ENCODE measurements around the gene SYNRG. TPM values are rescaled to one million over a fixed set of nuclear protein-coding genes. Genes with fewer than 3 reads are reported as not detected.

Gene SYNRG
- total RNA-seq, 1 donor from 2014 or later: 49.5 TPM

DNA sequence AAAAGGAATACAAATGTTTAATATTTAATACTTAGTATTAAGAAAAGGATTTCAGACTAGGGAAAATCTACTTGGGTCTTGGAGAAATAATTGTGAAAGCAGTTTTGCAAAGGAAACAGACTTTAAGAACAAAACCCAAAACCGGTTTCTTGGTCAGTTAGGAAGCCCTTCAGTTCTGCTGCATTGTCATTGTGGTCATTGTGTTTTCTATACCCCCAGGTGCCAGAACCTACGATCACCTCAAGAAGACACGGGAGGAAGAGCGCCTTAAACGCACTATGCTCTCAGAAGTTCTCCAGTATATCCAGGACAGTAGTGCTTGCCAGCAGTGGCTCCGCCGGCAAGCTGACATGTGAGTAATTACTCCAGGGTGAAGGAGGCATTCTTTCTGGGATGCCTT, 139.0 kb downstream of the SYNRG start:
- Mint-ChIP-seq H3K9me3 (ENCODE audit: unreplicated experiment) (no peaks in the 10 kb centered on the region), H3K4me3 (ENCODE audit: unreplicated experiment) (no peak overlapping the region), H3K36me3 (ENCODE audit: low read depth, unreplicated experiment) (peaks cover 25% of the 10 kb centered on the region), H3K27me3 (ENCODE audit: unreplicated experiment) (no peaks in the 10 kb centered on the region), H3K27ac (ENCODE audit: unreplicated experiment) (no peak overlapping the region), H3K4me1 (ENCODE audit: unreplicated experiment) (no peaks in the 10 kb centered on the region)
- DNase-seq (ENCODE audit: low spot score): no peak
- TF ChIP-seq, protein P1, sequence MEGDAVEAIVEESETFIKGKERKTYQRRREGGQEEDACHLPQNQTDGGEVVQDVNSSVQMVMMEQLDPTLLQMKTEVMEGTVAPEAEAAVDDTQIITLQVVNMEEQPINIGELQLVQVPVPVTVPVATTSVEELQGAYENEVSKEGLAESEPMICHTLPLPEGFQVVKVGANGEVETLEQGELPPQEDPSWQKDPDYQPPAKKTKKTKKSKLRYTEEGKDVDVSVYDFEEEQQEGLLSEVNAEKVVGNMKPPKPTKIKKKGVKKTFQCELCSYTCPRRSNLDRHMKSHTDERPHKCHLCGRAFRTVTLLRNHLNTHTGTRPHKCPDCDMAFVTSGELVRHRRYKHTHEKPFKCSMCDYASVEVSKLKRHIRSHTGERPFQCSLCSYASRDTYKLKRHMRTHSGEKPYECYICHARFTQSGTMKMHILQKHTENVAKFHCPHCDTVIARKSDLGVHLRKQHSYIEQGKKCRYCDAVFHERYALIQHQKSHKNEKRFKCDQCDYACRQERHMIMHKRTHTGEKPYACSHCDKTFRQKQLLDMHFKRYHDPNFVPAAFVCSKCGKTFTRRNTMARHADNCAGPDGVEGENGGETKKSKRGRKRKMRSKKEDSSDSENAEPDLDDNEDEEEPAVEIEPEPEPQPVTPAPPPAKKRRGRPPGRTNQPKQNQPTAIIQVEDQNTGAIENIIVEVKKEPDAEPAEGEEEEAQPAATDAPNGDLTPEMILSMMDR (IDR thresholded peaks at IDR 0.05; ENCODE audit: unreplicated experiment): no peak

DNA sequence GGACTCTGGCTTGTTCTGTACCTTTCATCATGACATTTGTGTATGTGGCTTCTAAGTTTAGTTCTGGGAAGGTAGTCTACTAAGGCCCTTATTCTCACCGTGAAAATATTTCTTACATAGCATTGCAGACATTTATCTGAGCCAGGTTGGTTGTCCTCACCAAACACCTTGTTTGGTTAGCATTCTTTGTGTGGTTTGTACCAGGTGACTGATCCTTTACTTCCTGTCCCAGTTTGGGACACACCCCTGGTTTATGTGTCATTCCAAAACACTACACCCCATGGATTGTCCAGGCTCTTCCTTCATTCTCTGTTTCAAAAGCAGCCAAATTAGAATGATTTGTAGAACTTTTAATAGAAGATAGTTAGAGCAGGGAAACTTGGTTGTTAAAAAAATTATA, 142.7 kb downstream of the SYNRG start:
- TF ChIP-seq, protein P1 (IDR thresholded peaks at IDR 0.05; ENCODE audit: unreplicated experiment): no peak
- Mint-ChIP-seq H3K27me3 (ENCODE audit: unreplicated experiment) (no peaks in the 10 kb centered on the region), H3K4me3 (ENCODE audit: unreplicated experiment) (no peak overlapping the region), H3K27ac (ENCODE audit: unreplicated experiment) (no peak overlapping the region), H3K36me3 (ENCODE audit: low read depth, unreplicated experiment) (peaks cover 17% of the 10 kb centered on the region), H3K9me3 (ENCODE audit: unreplicated experiment) (no peaks in the 10 kb centered on the region), H3K4me1 (ENCODE audit: unreplicated experiment) (no peaks in the 10 kb centered on the region)
- no peak for DNase-seq (ENCODE audit: low spot score)

DNA sequence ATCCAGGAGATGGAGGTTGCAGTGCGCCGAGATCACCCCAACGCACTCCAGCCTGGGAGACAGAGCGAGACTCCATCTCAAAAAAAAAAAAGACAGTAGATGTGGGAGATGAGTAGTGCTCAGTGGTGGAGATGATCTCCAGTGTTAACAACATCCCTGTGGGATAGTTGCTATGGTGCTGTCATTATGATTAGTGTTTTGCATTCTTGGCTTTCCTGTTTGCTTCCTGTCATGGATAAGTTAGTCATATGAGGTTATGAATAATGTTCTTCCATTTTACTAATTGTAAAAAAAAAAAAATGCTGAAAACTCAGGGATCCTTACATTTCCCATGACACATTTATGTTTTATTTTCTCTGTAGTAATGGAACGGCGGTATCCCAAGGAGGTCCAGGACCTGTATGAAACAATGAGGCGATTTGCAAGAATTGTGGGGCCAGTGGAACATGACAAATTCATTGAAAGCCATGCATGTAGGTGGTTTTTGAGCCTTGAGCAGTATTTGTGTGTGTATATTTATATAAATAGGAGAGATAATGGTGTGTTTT, 144.1 kb downstream of the SYNRG start:
- no peak for DNase-seq (ENCODE audit: low spot score)
- H3K27ac Mint-ChIP-seq (ENCODE audit: unreplicated experiment): no peak overlapping the region
- no peaks in the 10 kb centered on the region for H3K27me3 Mint-ChIP-seq (ENCODE audit: unreplicated experiment)
- no peak overlapping the region for H3K4me3 Mint-ChIP-seq (ENCODE audit: unreplicated experiment)
- H3K9me3 Mint-ChIP-seq (ENCODE audit: unreplicated experiment): no peaks in the 10 kb centered on the region
- peaks cover 11% of the 10 kb centered on the region for H3K36me3 Mint-ChIP-seq (ENCODE audit: low read depth, unreplicated experiment)
- TF ChIP-seq, protein P1 (IDR thresholded peaks at IDR 0.05; ENCODE audit: unreplicated experiment): no peak
- H3K4me1 Mint-ChIP-seq (ENCODE audit: unreplicated experiment): no peaks in the 10 kb centered on the region

Small RNA genes within 50 kb of the gene (microRNA-seq; reads per million reads assigned to microRNA genes)
- not detected for gene MIR378J (ENCODE audit: unreplicated experiment)

Other genes with a start within 250 kb of the SYNRG start
- not detected for gene C17orf78, start 233.4 kb downstream of the SYNRG start, total RNA-seq (ENCODE audit: unreplicated experiment)
- gene ACACA, start 202.6 kb downstream of the SYNRG start, total RNA-seq (ENCODE audit: unreplicated experiment): 91.5 TPM
- gene TADA2A, start 202.5 kb downstream of the SYNRG start, total RNA-seq (ENCODE audit: unreplicated experiment): 24.7 TPM
- 23.0 TPM for gene DUSP14, start 119.5 kb downstream of the SYNRG start, total RNA-seq (ENCODE audit: unreplicated experiment)
- 35.5 TPM for gene DDX52, start 34.0 kb upstream of the SYNRG start, total RNA-seq (ENCODE audit: unreplicated experiment)
- gene HNF1B, start 135.6 kb upstream of the SYNRG start, total RNA-seq (ENCODE audit: unreplicated experiment): 0.13 TPM